K562 (cell line): ENCODE results near the gene GPHN. TPM values are rescaled to one million over a fixed set of nuclear protein-coding genes. Genes with fewer than 3 reads are reported as not detected.

Source experiments
- ATAC-seq: fragments of 200-7000 bp; cut with Tn5 transposase; 3 replicates; pipeline ENCODE4 v1.9.1; 2020; ENCODE audit warnings: moderate library complexity
- BruUV-seq: library from RNA; stranded (reverse); fragments of 400-500 nt; replicated peaks from 2 replicates; lab custom pipeline; 2021; lab: Mats Ljungman, UMichigan
- CTCF ChIA-PET: fragments of 300-600 bp; formaldehyde crosslinking; extraction: SDS; loops from one replicate; lab custom pipeline; 2021; ENCODE audit warnings: low intra/inter-chr PET ratio; lab: Yijun Ruan, JAX
- POLR2A ChIA-PET: fragments of 300-600, 350-650 bp; sonication (Branson Sonifier 250); formaldehyde crosslinking; extraction: SDS; loops from one replicate; lab custom pipeline; 2021; ENCODE audit warnings: antibody characterized with exemption, inconsistent platforms; lab: Yijun Ruan, JAX
- DNase-seq, 4 experiments: peaks; one replicate each; pipeline versions ENCODE4 v3.0.0 to v3.0.0-alpha.2; 2011 to 2018; ENCODE audit warnings: low spot score in 3 of 4, mixed read lengths in 3 of 4; ENCODE audit errors: extremely low read depth in 1 of 4
- FAIRE-seq: peaks from 2 replicates; lab custom pipeline; 2011; peaks lifted over from hg19 to GRCh38; lab: Jason Lieb, UNC
- H2AFZ ChIP-seq: 2 replicates; pipeline ENCODE4 v1.6.0; 2011; ENCODE audit warnings: low read depth, low read length, control low read depth, inconsistent platforms
- H3K27ac ChIP-seq: fragments of 200-600 bp; 3 replicates; pipeline ENCODE4 v1.8.0; 2011; ENCODE audit warnings: low read depth, mild to moderate bottlenecking, control low read depth, inconsistent platforms, low read length, moderate library complexity, mixed read lengths; ENCODE audit errors: extremely low read depth
- H3K27me3 ChIP-seq, 2 experiments: fragments of 300-600 bp in 1 of 2; 2 replicates in 1 of 2; 3 replicates in 1 of 2; pipeline versions ENCODE4 v1.6.0 to v1.8.0; 2011; ENCODE audit warnings: inconsistent platforms in 2 of 2, low read length in 2 of 2, mild to moderate bottlenecking in 1 of 2, mixed read lengths in 1 of 2, moderate library complexity in 1 of 2; ENCODE audit not compliant: control insufficient read depth in 2 of 2, insufficient read depth in 2 of 2
- H3K36me3 ChIP-seq: fragments of 300-600 bp; 3 replicates; pipeline ENCODE4 v1.8.0; 2011; ENCODE audit warnings: mild to moderate bottlenecking, low read length, inconsistent platforms; ENCODE audit not compliant: control insufficient read depth, insufficient read depth
- H3K4me1 ChIP-seq, 2 experiments: fragments of 200-600 bp in 1 of 2; replicated peaks in 1 of 2; 2 replicates in 1 of 2; 3 replicates in 1 of 2; pipeline versions ENCODE4 v1.5.1 to v1.8.0; 2011; ENCODE audit warnings: inconsistent platforms in 2 of 2, low read length in 2 of 2, mild to moderate bottlenecking in 1 of 2, mixed read lengths in 1 of 2, moderate library complexity in 1 of 2; ENCODE audit not compliant: control insufficient read depth in 2 of 2, insufficient read depth in 2 of 2
- H3K4me2 ChIP-seq: 2 replicates; pipeline ENCODE4 v1.6.1; 2011; ENCODE audit warnings: low read length, control low read depth, inconsistent platforms, mixed read lengths; ENCODE audit not compliant: insufficient read depth
- H3K4me3 ChIP-seq: fragments of 200-600 bp; sonication (generic), shearing (Covaris generic); 2 replicates; pipeline ENCODE4 v1.5.1; 2016; ENCODE audit warnings: control low read depth, inconsistent platforms
- H3K79me2 ChIP-seq: fragments of 200-600 bp; 3 replicates; pipeline ENCODE4 v1.8.0; 2011; ENCODE audit warnings: low read length, inconsistent platforms; ENCODE audit not compliant: control insufficient read depth, insufficient read depth
- H3K9ac ChIP-seq, 2 experiments: 2 replicates each; pipeline versions ENCODE4 v1.6.0 to v1.6.1; 2011; ENCODE audit warnings: low read depth in 2 of 2, low read length in 2 of 2, control low read depth in 1 of 2, inconsistent platforms in 1 of 2, mild to moderate bottlenecking in 1 of 2, mixed read lengths in 1 of 2; ENCODE audit not compliant: insufficient read depth in 1 of 2
- H3K9me1 ChIP-seq: one replicate; pipeline ENCODE4 v1.6.0; 2011; ENCODE audit warnings: inconsistent platforms, mild to moderate bottlenecking, low read length, moderate library complexity; ENCODE audit not compliant: control insufficient read depth, insufficient read depth
- H3K9me3 ChIP-seq: replicated peaks from 2 replicates; pipeline ENCODE4 v1.5.1; 2011; ENCODE audit warnings: low read depth, low read length, inconsistent platforms; ENCODE audit not compliant: control insufficient read depth, insufficient read depth
- H4K20me1 ChIP-seq: replicated peaks from 2 replicates; pipeline ENCODE4 v1.6.1; 2011; ENCODE audit warnings: low read length, inconsistent platforms, mixed read lengths; ENCODE audit not compliant: control insufficient read depth, insufficient read depth
- ESRRA ChIP-seq: fragments of 450-650 bp; IDR thresholded peaks from 2 replicates; pipeline ENCODE4 v1.6.1; 2014; ENCODE audit warnings: low read depth, mild to moderate bottlenecking, moderate library complexity, borderline replicate concordance
- MECOM ChIP-seq: fragments of 250-450 bp; sonication (Bioruptor Pico); IDR thresholded peaks from 2 replicates; pipeline ENCODE4 v1.8.0; 2022; ENCODE audit warnings: inconsistent platforms
- TFAM ChIP-seq: fragments of 250-450 bp; sonication (Bioruptor Pico); conservative IDR thresholded peaks from 2 replicates; pipeline ENCODE4 v1.5.0; 2021; ENCODE audit warnings: mild to moderate bottlenecking, moderate library complexity
- U2AF1 ChIP-seq: fragments of 200-400 bp; formaldehyde crosslinking; optimal IDR thresholded peaks from 2 replicates; pipeline ENCODE3; 2017; ENCODE audit warnings: mild to moderate bottlenecking, low read depth, low read length, moderate library complexity
- ZC3H4 ChIP-seq: sonication (generic); formaldehyde crosslinking; IDR thresholded peaks from 2 replicates; pipeline ENCODE4 v1.9.0; 2021; ENCODE audit warnings: missing genetic modification reagents, borderline replicate concordance
- ZNF280B ChIP-seq: fragments of 250-450 bp; sonication (Bioruptor Pico); IDR thresholded peaks from 2 replicates; pipeline ENCODE4 v1.5.1; 2021; ENCODE audit warnings: mild to moderate bottlenecking
- ZNF41 ChIP-seq: fragments of 250-450 bp; sonication (Bioruptor Pico); conservative IDR thresholded peaks from 2 replicates; pipeline ENCODE4 v1.4.0; 2020; ENCODE audit warnings: mild to moderate bottlenecking
- WGBS: fragments of 100-300 bp; shearing (Covaris generic); methylation state at CpG from one replicate; pipeline ENCODE4 v1.1.6; 2016; ENCODE audit warnings: low coverage, mixed read lengths; ENCODE audit not compliant: insufficient coverage; ENCODE audit errors: missing lambda C conversion rate; 5-methylcytosine and 5-hydroxymethylcytosine counted together
- in situ Hi-C: fragments of 300-500 bp; cut with MboI; formaldehyde crosslinking; loops from 4 replicates; pipeline ENCODE4 v1.15.0; 2018; ENCODE audit warnings: inconsistent platforms, mixed read lengths
- intact Hi-C: fragments of 100-400 bp; cut with micrococcal nuclease; formaldehyde crosslinking; loops from 2 replicates; pipeline ENCODE4 v1.14.2; 2022
- polyA plus RNA-seq, 8 experiments: library from polyadenylated mRNA; depleted of rRNA in 4 of 8; stranded (reverse) in 5 of 8; unstranded in 3 of 8; fragments of >200 nt; fragmentation: Nextera tagmentation in 2 of 8; fragmentation: Illumina TruSeq in 1 of 8; extraction: Ambion mirVana in 2 of 8; extraction: Trizol in 1 of 8; gene quantifications; 2 replicates each; pipeline versions ENCODE4 v1.2.1 to v1.2.3, GENCODE V29; 2011 to 2014; ENCODE audit warnings: inconsistent platforms in 1 of 8, missing spikeins in 1 of 8
- total RNA-seq, 7 experiments: library from RNA; depleted of rRNA in 6 of 7; stranded (reverse); fragments of >200 nt in 6 of 7; fragmentation: Illumina TruSeq in 2 of 7; extraction: Trizol in 2 of 7; gene quantifications; 2 replicates each; pipeline versions ENCODE4 v1.2.1 to v1.2.3, GENCODE V29; 2011 to 2021; ENCODE audit warnings: low replicate concordance in 1 of 7
- TF ChIP-seq, protein P1 (sequence below): fragments of 450-650 bp; IDR thresholded peaks from 2 replicates; pipeline ENCODE4 v1.6.1; 2016; ENCODE audit warnings: low read depth

The GPHN gene
- total and polyA plus RNA-seq, 9 of the 15 experiments (the other 6 are each of a cell fraction or from before 2014, with no cell fraction given) = 5.9 to 16.0 (median 11.4) TPM

- BruUV-seq = no TSS peak
- in situ Hi-C loops = no loop called here
- intact Hi-C loops = no loop called here
- H3K27me3 ChIP-seq = peaks cover 4 to 8% of the 10 kb centered on the region in 2 experiments; a peak in 3 of 5 replicates
- H3K4me2 ChIP-seq = no peak overlapping the region
- DNase-seq (no peak), FAIRE-seq (no peak), ATAC-seq (no peak)
- H2AFZ ChIP-seq = no peak overlapping the region
- no peaks in the 10 kb centered on the region for H3K9me1 ChIP-seq
- no peak overlapping the region for H3K27ac ChIP-seq
- H3K4me3 ChIP-seq = no peak overlapping the region
- no peaks in the 10 kb centered on the region for H3K36me3 ChIP-seq
- CTCF ChIA-PET = no interaction called here
- H3K9me3 ChIP-seq = no peaks in the 10 kb centered on the region
- TF ChIP-seq ZNF41 (CRISPR knock-in tag) = no peak
- TF ChIP-seq ESRRA = no peak
- no peak for TF ChIP-seq U2AF1
- TF ChIP-seq ZNF280B = no peak
- no peak for TF ChIP-seq MECOM (CRISPR knock-in tag)
- no peak for TF ChIP-seq ZC3H4 (CRISPR knock-in tag)
- TF ChIP-seq TFAM (CRISPR knock-in tag) = no peak
- TF ChIP-seq, protein P1, sequence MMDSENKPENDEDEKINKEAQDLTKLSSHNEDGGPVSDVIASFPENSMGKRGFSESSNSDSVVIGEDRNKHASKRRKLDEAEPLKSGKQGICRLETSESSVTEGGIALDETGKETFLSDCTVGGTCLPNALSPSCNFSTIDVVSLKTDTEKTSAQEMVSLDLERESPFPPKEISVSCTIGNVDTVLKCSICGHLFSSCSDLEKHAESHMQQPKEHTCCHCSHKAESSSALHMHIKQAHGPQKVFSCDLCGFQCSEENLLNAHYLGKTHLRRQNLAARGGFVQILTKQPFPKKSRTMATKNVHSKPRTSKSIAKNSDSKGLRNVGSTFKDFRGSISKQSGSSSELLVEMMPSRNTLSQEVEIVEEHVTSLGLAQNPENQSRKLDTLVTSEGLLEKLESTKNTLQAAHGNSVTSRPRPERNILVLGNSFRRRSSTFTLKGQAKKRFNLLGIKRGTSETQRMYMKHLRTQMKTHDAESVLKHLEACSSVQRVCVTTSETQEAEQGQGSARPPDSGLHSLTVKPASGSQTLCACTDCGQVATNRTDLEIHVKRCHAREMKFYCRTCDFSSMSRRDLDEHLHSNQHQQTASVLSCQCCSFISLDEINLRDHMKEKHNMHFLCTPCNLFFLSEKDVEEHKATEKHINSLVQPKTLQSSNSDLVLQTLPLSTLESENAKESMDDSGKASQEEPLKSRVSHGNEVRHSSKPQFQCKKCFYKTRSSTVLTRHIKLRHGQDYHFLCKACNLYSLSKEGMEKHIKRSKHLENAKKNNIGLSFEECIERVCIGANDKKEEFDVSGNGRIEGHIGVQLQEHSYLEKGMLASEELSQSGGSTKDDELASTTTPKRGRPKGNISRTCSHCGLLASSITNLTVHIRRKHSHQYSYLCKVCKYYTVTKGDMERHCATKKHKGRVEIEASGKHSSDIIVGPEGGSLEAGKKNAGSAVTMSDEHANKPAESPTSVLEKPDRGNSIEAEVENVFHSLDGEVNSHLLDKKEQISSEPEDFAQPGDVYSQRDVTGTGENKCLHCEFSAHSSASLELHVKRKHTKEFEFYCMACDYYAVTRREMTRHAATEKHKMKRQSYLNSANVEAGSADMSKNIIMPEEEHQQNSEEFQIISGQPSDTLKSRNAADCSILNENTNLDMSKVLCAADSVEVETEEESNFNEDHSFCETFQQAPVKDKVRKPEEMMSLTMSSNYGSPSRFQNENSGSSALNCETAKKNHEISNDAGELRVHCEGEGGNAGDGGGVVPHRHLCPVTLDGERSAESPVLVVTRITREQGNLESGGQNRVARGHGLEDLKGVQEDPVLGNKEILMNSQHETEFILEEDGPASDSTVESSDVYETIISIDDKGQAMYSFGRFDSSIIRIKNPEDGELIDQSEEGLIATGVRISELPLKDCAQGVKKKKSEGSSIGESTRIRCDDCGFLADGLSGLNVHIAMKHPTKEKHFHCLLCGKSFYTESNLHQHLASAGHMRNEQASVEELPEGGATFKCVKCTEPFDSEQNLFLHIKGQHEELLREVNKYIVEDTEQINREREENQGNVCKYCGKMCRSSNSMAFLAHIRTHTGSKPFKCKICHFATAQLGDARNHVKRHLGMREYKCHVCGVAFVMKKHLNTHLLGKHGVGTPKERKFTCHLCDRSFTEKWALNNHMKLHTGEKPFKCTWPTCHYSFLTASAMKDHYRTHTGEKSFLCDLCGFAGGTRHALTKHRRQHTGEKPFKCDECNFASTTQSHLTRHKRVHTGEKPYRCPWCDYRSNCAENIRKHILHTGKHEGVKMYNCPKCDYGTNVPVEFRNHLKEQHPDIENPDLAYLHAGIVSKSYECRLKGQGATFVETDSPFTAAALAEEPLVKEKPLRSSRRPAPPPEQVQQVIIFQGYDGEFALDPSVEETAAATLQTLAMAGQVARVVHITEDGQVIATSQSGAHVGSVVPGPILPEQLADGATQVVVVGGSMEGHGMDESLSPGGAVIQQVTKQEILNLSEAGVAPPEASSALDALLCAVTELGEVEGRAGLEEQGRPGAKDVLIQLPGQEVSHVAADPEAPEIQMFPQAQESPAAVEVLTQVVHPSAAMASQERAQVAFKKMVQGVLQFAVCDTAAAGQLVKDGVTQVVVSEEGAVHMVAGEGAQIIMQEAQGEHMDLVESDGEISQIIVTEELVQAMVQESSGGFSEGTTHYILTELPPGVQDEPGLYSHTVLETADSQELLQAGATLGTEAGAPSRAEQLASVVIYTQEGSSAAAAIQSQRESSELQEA = no peak
- no peaks in the 10 kb centered on the region for H4K20me1 ChIP-seq
- H3K4me1 ChIP-seq = no peaks in the 10 kb centered on the region; a peak in 1 of 5 replicates
- no peaks in the 10 kb centered on the region for H3K79me2 ChIP-seq
- no peak overlapping the region for H3K9ac ChIP-seq
- POLR2A ChIA-PET = no interaction called here
- 0% methylated on average over 7 of the region's 8 CpGs for WGBS
Observed at GRCh38 chr14:67207810-67208209, 699.9 kb downstream of the GPHN start.
